K562 (cell line): ENCODE measurements around the gene GTPBP1. TPM values are rescaled to one million over a fixed set of nuclear protein-coding genes. Genes with fewer than 3 reads are reported as not detected.

ENCODE experiments used
- ATAC-seq: fragments of 200-7000 bp; cut with Tn5 transposase; 3 replicates; pipeline ENCODE4 v1.9.1; 2020; ENCODE audit warnings: moderate library complexity
- BruUV-seq: library from RNA; stranded (reverse); fragments of 400-500 nt; replicated peaks from 2 replicates; lab custom pipeline; 2021; lab: Mats Ljungman, UMichigan
- CTCF ChIA-PET: fragments of 300-600 bp; formaldehyde crosslinking; extraction: SDS; loops from one replicate; lab custom pipeline; 2021; ENCODE audit warnings: low intra/inter-chr PET ratio; lab: Yijun Ruan, JAX
- POLR2A ChIA-PET: fragments of 300-600, 350-650 bp; sonication (Branson Sonifier 250); formaldehyde crosslinking; extraction: SDS; loops from one replicate; lab custom pipeline; 2021; ENCODE audit warnings: antibody characterized with exemption, inconsistent platforms; lab: Yijun Ruan, JAX
- DNase-seq, 4 experiments: peaks; one replicate each; pipeline versions ENCODE4 v3.0.0 to v3.0.0-alpha.2; 2011 to 2018; ENCODE audit warnings: low spot score in 3 of 4, mixed read lengths in 3 of 4; ENCODE audit errors: extremely low read depth in 1 of 4
- FAIRE-seq: peaks from 2 replicates; lab custom pipeline; 2011; peaks lifted over from hg19 to GRCh38; lab: Jason Lieb, UNC
- H2AFZ ChIP-seq: 2 replicates; pipeline ENCODE4 v1.6.0; 2011; ENCODE audit warnings: low read depth, low read length, control low read depth, inconsistent platforms
- H3K27ac ChIP-seq: fragments of 200-600 bp; 3 replicates; pipeline ENCODE4 v1.8.0; 2011; ENCODE audit warnings: low read depth, mild to moderate bottlenecking, control low read depth, inconsistent platforms, low read length, moderate library complexity, mixed read lengths; ENCODE audit errors: extremely low read depth
- H3K27me3 ChIP-seq, 2 experiments: fragments of 300-600 bp in 1 of 2; 2 replicates in 1 of 2; 3 replicates in 1 of 2; pipeline versions ENCODE4 v1.6.0 to v1.8.0; 2011; ENCODE audit warnings: inconsistent platforms in 2 of 2, low read length in 2 of 2, mild to moderate bottlenecking in 1 of 2, mixed read lengths in 1 of 2, moderate library complexity in 1 of 2; ENCODE audit not compliant: control insufficient read depth in 2 of 2, insufficient read depth in 2 of 2
- H3K36me3 ChIP-seq: fragments of 300-600 bp; 3 replicates; pipeline ENCODE4 v1.8.0; 2011; ENCODE audit warnings: mild to moderate bottlenecking, low read length, inconsistent platforms; ENCODE audit not compliant: control insufficient read depth, insufficient read depth
- H3K4me1 ChIP-seq, 2 experiments: fragments of 200-600 bp in 1 of 2; replicated peaks in 1 of 2; 2 replicates in 1 of 2; 3 replicates in 1 of 2; pipeline versions ENCODE4 v1.5.1 to v1.8.0; 2011; ENCODE audit warnings: inconsistent platforms in 2 of 2, low read length in 2 of 2, mild to moderate bottlenecking in 1 of 2, mixed read lengths in 1 of 2, moderate library complexity in 1 of 2; ENCODE audit not compliant: control insufficient read depth in 2 of 2, insufficient read depth in 2 of 2
- H3K4me2 ChIP-seq: 2 replicates; pipeline ENCODE4 v1.6.1; 2011; ENCODE audit warnings: low read length, control low read depth, inconsistent platforms, mixed read lengths; ENCODE audit not compliant: insufficient read depth
- H3K4me3 ChIP-seq: fragments of 200-600 bp; sonication (generic), shearing (Covaris generic); 2 replicates; pipeline ENCODE4 v1.5.1; 2016; ENCODE audit warnings: control low read depth, inconsistent platforms
- H3K79me2 ChIP-seq: fragments of 200-600 bp; 3 replicates; pipeline ENCODE4 v1.8.0; 2011; ENCODE audit warnings: low read length, inconsistent platforms; ENCODE audit not compliant: control insufficient read depth, insufficient read depth
- H3K9ac ChIP-seq, 2 experiments: 2 replicates each; pipeline versions ENCODE4 v1.6.0 to v1.6.1; 2011; ENCODE audit warnings: low read depth in 2 of 2, low read length in 2 of 2, control low read depth in 1 of 2, inconsistent platforms in 1 of 2, mild to moderate bottlenecking in 1 of 2, mixed read lengths in 1 of 2; ENCODE audit not compliant: insufficient read depth in 1 of 2
- H3K9me1 ChIP-seq: one replicate; pipeline ENCODE4 v1.6.0; 2011; ENCODE audit warnings: inconsistent platforms, mild to moderate bottlenecking, low read length, moderate library complexity; ENCODE audit not compliant: control insufficient read depth, insufficient read depth
- H3K9me3 ChIP-seq: replicated peaks from 2 replicates; pipeline ENCODE4 v1.5.1; 2011; ENCODE audit warnings: low read depth, low read length, inconsistent platforms; ENCODE audit not compliant: control insufficient read depth, insufficient read depth
- H4K20me1 ChIP-seq: replicated peaks from 2 replicates; pipeline ENCODE4 v1.6.1; 2011; ENCODE audit warnings: low read length, inconsistent platforms, mixed read lengths; ENCODE audit not compliant: control insufficient read depth, insufficient read depth
- ATF3 ChIP-seq, 2 experiments: fragments of 450-650 bp in 1 of 2; sonication (generic) in 1 of 2; formaldehyde crosslinking in 1 of 2; IDR thresholded peaks in 1 of 2; conservative IDR thresholded peaks in 1 of 2; 2 replicates each; pipeline versions ENCODE4 v1.6.1 to v1.8.1; 2016 to 2023; ENCODE audit warnings: mild to moderate bottlenecking in 2 of 2, moderate library complexity in 2 of 2, inconsistent platforms in 1 of 2, missing genetic modification reagents in 1 of 2
- CEBPB ChIP-seq: fragments of 450-650 bp; IDR thresholded peaks from 2 replicates; pipeline ENCODE4 v1.6.1; 2016; ENCODE audit warnings: missing genetic modification characterization, missing compliant biosample characterization
- CEBPG ChIP-seq, 3 experiments: fragments of 200-800 bp in 1 of 3; sonication (Bioruptor generic) in 1 of 3; sonication (generic) in 1 of 3; formaldehyde crosslinking in 1 of 3; IDR thresholded peaks in 2 of 3; conservative IDR thresholded peaks in 1 of 3; 2 replicates each; pipeline versions ENCODE4 v1.6.1 to v1.8.0; 2016 to 2022; ENCODE audit warnings: missing compliant biosample characterization in 2 of 3, missing genetic modification characterization in 2 of 3, mild to moderate bottlenecking in 1 of 3, missing genetic modification reagents in 1 of 3
- CTBP1 ChIP-seq: fragments of 450-650 bp; IDR thresholded peaks from 2 replicates; pipeline ENCODE4 v1.6.1; 2016; ENCODE audit warnings: borderline replicate concordance
- DPF2 ChIP-seq: fragments of 450-650 bp; IDR thresholded peaks from 2 replicates; pipeline ENCODE4 v1.6.1; 2016
- EP400 ChIP-seq: fragments of 450-650 bp; IDR thresholded peaks from 2 replicates; pipeline ENCODE4 v1.6.1; 2017; ENCODE audit warnings: antibody characterized with exemption, mild to moderate bottlenecking, moderate library complexity
- ETV1 ChIP-seq: fragments of 450-650 bp; conservative IDR thresholded peaks from 2 replicates; pipeline ENCODE4 v1.6.1; 2016; ENCODE audit warnings: missing genetic modification characterization, control low read depth, low read depth, missing compliant biosample characterization
- FOSL1 ChIP-seq: fragments of 200-800 bp; sonication (Bioruptor generic); conservative IDR thresholded peaks from 2 replicates; pipeline ENCODE4 v1.6.1; 2016; ENCODE audit warnings: missing genetic modification characterization, missing compliant biosample characterization
- HEY1 ChIP-seq: fragments of 250-450 bp; sonication (Bioruptor Pico); IDR thresholded peaks from 2 replicates; pipeline ENCODE4 v1.5.0; 2020; ENCODE audit warnings: mild to moderate bottlenecking, moderate library complexity, borderline replicate concordance
- KHSRP ChIP-seq: fragments of 450-650 bp; IDR thresholded peaks from 2 replicates; pipeline ENCODE4 v1.6.1; 2017
- MEIS2 ChIP-seq: fragments of 450-650 bp; IDR thresholded peaks from 2 replicates; pipeline ENCODE4 v1.6.1; 2014; ENCODE audit warnings: mild to moderate bottlenecking; ENCODE audit not compliant: partially characterized antibody
- SMAD1 ChIP-seq: fragments of 150-350 bp; IDR thresholded peaks from 2 replicates; pipeline ENCODE4 v1.6.1; 2014; ENCODE audit warnings: low read length, low read depth; ENCODE audit not compliant: partially characterized antibody
- ZNF239 ChIP-seq: fragments of 250-450 bp; sonication (Bioruptor Pico); IDR thresholded peaks from 2 replicates; pipeline ENCODE4 v1.4.0; 2020; ENCODE audit warnings: mild to moderate bottlenecking
- WGBS: fragments of 100-300 bp; shearing (Covaris generic); methylation state at CpG from one replicate; pipeline ENCODE4 v1.1.6; 2016; ENCODE audit warnings: low coverage, mixed read lengths; ENCODE audit not compliant: insufficient coverage; ENCODE audit errors: missing lambda C conversion rate; 5-methylcytosine and 5-hydroxymethylcytosine counted together
- in situ Hi-C: fragments of 300-500 bp; cut with MboI; formaldehyde crosslinking; loops from 4 replicates; pipeline ENCODE4 v1.15.0; 2018; ENCODE audit warnings: inconsistent platforms, mixed read lengths
- intact Hi-C: fragments of 100-400 bp; cut with micrococcal nuclease; formaldehyde crosslinking; loops from 2 replicates; pipeline ENCODE4 v1.14.2; 2022
- polyA plus RNA-seq, 8 experiments: library from polyadenylated mRNA; depleted of rRNA in 4 of 8; stranded (reverse) in 5 of 8; unstranded in 3 of 8; fragments of >200 nt; fragmentation: Nextera tagmentation in 2 of 8; fragmentation: Illumina TruSeq in 1 of 8; extraction: Ambion mirVana in 2 of 8; extraction: Trizol in 1 of 8; gene quantifications; 2 replicates each; pipeline versions ENCODE4 v1.2.1 to v1.2.3, GENCODE V29; 2011 to 2014; ENCODE audit warnings: inconsistent platforms in 1 of 8, missing spikeins in 1 of 8
- total RNA-seq, 7 experiments: library from RNA; depleted of rRNA in 6 of 7; stranded (reverse); fragments of >200 nt in 6 of 7; fragmentation: Illumina TruSeq in 2 of 7; extraction: Trizol in 2 of 7; gene quantifications; 2 replicates each; pipeline versions ENCODE4 v1.2.1 to v1.2.3, GENCODE V29; 2011 to 2021; ENCODE audit warnings: low replicate concordance in 1 of 7

Gene GTPBP1
- total and polyA plus RNA-seq, 9 of the 15 experiments (the other 6 are each of a cell fraction or from before 2014, with no cell fraction given) = 0.83 to 53.2 (median 23.3) TPM

- TF ChIP-seq EP400 = 0 out of 2 replicates have a peak, but pooled peaks have one; percentile 2
- TF ChIP-seq ZNF239 (CRISPR knock-in tag) = no peak
- no peak for FAIRE-seq
- BruUV-seq = no TSS peak
- Histone ChIP-seq H4K20me1 (peaks cover 18% of the 10 kb centered on the region), H2AFZ (no peak overlapping the region), H3K9ac (peak overlapping the region; percentile 86 to 97), H3K4me3 (peak overlapping the region; percentile 94), H3K4me2 (peak overlapping the region; percentile 91), H3K27ac (peak overlapping the region; percentile 91), H3K27me3 (no peaks in the 10 kb centered on the region), H3K4me1 (peaks cover 26 to 36% of the 10 kb centered on the region in 2 experiments; a peak in 4 of 5 replicates), H3K36me3 (peaks cover 31% of the 10 kb centered on the region; the same call in 2 of the 3 replicates), H3K9me1 (no peaks in the 10 kb centered on the region), H3K79me2 (peaks cover 61% of the 10 kb centered on the region), H3K9me3 (no peaks in the 10 kb centered on the region)
- ATAC-seq = no peak
- whole genome bisulfite sequencing = 0% methylated on average over 4 of the region's 4 CpGs
- no peak for DNase-seq
- intact Hi-C loops (no loop called here), in situ Hi-C loops (no loop called here)
- ChIA-PET CTCF (no interaction called here), POLR2A (interaction anchor here (0.6 to 2.7 kb wide), 9 partner anchors 8 to 50 kb away, joined by 3 to 9 read pairs (median 6); partner anchors contain the start of gene TOMM22)
These were observed 1.1 kb downstream of the GTPBP1 start for GRCh38 chr22:38706901-38707195.

DNA sequence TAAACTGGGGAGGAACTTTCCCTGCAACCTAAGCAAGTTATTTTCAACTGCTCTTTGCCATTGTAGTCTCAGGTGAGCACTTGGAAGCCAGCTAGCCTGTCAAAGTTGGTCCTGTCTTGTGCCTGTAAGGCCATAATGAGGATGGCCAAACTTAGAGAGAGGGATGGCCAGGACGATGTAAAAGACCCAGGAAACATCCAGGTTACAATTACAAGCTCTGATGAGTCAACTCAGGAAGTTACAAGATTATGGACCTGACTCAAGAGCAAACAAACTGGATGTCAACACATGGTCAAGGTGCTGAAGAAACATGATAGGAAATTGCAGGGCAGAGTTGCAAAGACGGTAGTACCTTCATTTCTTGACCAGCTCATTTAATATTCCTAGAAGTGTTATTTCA is 1.6 kb downstream of the GTPBP1 start:
- CTCF ChIA-PET = no interaction called here
- Histone ChIP-seq H3K9me1 (no peaks in the 10 kb centered on the region), H3K4me3 (peak overlapping the region; percentile 94), H3K27me3 (no peaks in the 10 kb centered on the region), H4K20me1 (peaks cover 23% of the 10 kb centered on the region), H3K4me2 (peak overlapping the region; percentile 91), H3K4me1 (peaks cover 27 to 40% of the 10 kb centered on the region in 2 experiments; a peak in 4 of 5 replicates), H2AFZ (no peak overlapping the region), H3K79me2 (peaks cover 66% of the 10 kb centered on the region), H3K27ac (peak overlapping the region; percentile 91), H3K9me3 (no peaks in the 10 kb centered on the region), H3K9ac (peak overlapping the region; percentile 68 to 86; a peak in 3 of 4 replicates), H3K36me3 (peaks cover 32% of the 10 kb centered on the region; the same call in 2 of the 3 replicates)
- WGBS = 0% methylated on average over 2 of the region's 2 CpGs
- DNase-seq = peak in 2 of 4 experiments; percentile 39 to 57
- intact Hi-C loops (no loop called here), in situ Hi-C loops (no loop called here)
- FAIRE-seq = peak; percentile 81
- BruUV-seq = TSS peak; percentile 55
- ATAC-seq = peak; percentile 3; the same call in 1 of the 3 replicates
- POLR2A ChIA-PET = interaction anchor here (0.6 to 2.7 kb wide), 12 partner anchors 9 to 408 kb away, joined by 3 to 9 read pairs (median 4); partner anchors contain the start of gene TOMM22
- TF ChIP-seq KHSRP = no peak
- TF ChIP-seq CEBPG (CRISPR knock-in tag; IDR thresholded peaks at IDR 0.05) = 0 out of 2 replicates have a peak, but pooled peaks have one; percentile 13
- TF ChIP-seq CEBPG (tag; conservative IDR thresholded peaks at IDR 0.05 in 1 of 2, IDR thresholded peaks at IDR 0.05 in 1 of 2) = peak in 1 of 2 experiments; percentile 54; a peak in 1 of 4 replicates
- TF ChIP-seq FOSL1 (tag) = peak; percentile 62
- peak; percentile 13 for TF ChIP-seq MEIS2
- TF ChIP-seq ETV1 (tag) = peak; percentile 40; the same call in 1 of the 2 replicates
- TF ChIP-seq ATF3 (IDR thresholded peaks at IDR 0.05) = peak; percentile 71; the same call in 1 of the 2 replicates
- TF ChIP-seq ATF3 (CRISPR knock-in tag; conservative IDR thresholded peaks at IDR 0.05) = no peak
- no peak for TF ChIP-seq HEY1
- TF ChIP-seq CEBPB (tag) = peak; percentile 32
- peak; percentile 70 for TF ChIP-seq DPF2
- peak; percentile 70 for TF ChIP-seq CTBP1
- no peak for TF ChIP-seq SMAD1
